ENCODE measurements around the gene BEX5. TPM values are rescaled to one million over a fixed set of nuclear protein-coding genes. Genes with fewer than 3 reads are reported as not detected.
"Not testable (repeated sequence)": the region's sequence is repeated elsewhere in the genome, so short reads cannot be mapped to it uniquely, and the experiment has no call there.

The BEX5 gene
- total RNA-seq, 2 donors from 2014 or later: 2.6 to 5.2 TPM

- ATAC-seq (ENCODE audit: insufficient number of reproducible peaks, low FRiP score, low read depth): no peak
- Histone ChIP-seq H3K9me3 (no peaks in the 10 kb centered on the region), H3K36me3 (no peaks in the 10 kb centered on the region), H3K4me3 (no peak overlapping the region), H3K4me1 (ENCODE audit: control insufficient read depth in 1 of 2, low read depth in 2 of 2) (no peaks in the 10 kb centered on the region), H3K27ac (no peak overlapping the region), H3K27me3 (replicated peaks; ENCODE audit: insufficient read depth) (no peaks in the 10 kb centered on the region)
- no peak for DNase-seq (ENCODE audit: low spot score)
- TF ChIP-seq, protein P1, sequence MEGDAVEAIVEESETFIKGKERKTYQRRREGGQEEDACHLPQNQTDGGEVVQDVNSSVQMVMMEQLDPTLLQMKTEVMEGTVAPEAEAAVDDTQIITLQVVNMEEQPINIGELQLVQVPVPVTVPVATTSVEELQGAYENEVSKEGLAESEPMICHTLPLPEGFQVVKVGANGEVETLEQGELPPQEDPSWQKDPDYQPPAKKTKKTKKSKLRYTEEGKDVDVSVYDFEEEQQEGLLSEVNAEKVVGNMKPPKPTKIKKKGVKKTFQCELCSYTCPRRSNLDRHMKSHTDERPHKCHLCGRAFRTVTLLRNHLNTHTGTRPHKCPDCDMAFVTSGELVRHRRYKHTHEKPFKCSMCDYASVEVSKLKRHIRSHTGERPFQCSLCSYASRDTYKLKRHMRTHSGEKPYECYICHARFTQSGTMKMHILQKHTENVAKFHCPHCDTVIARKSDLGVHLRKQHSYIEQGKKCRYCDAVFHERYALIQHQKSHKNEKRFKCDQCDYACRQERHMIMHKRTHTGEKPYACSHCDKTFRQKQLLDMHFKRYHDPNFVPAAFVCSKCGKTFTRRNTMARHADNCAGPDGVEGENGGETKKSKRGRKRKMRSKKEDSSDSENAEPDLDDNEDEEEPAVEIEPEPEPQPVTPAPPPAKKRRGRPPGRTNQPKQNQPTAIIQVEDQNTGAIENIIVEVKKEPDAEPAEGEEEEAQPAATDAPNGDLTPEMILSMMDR (IDR thresholded peaks at IDR 0.05): no peak
These were observed 17.7 kb downstream of the BEX5 start for GRCh38 chrX:102138064-102138463.

DNA sequence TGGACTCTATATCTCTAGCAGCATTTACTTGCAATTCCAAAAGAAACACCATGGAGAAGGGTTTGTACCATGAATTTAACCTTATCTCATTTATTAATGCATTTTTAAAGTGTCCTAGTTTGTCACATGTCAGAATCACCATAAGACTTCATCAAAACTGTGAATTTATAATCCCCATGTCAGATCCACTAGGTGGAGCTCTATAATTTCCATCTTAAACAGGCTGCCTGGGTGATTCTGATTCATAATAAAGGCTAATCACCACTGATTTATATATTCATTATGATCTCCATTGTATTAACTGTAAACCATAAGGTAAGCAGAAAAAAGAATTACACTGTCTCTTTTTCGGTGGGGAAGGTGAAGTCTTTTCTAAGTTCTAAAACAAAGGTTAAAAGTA is 26.3 kb downstream of the BEX5 start:
- H3K27me3 ChIP-seq (replicated peaks; ENCODE audit: insufficient read depth): no peaks in the 10 kb centered on the region
- TF ChIP-seq, protein P1 (IDR thresholded peaks at IDR 0.05): no peak

DNA sequence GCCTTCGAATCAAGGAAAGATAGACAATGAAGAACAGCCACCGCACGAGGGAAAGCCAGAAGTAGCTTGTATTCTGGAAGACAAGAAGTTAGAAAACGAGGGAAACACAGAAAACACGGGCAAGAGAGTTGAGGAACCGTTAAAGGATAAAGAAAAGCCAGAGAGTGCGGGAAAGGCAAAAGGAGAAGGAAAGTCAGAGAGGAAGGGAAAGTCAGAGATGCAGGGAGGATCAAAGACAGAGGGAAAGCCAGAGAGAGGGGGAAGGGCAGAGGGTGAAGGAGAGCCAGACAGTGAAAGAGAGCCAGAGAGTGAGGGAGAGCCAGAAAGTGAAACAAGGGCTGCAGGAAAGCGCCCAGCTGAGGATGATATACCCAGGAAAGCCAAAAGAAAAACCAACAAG is 28.9 kb downstream of the BEX5 start:
- H3K9me3 ChIP-seq: no peaks in the 10 kb centered on the region
- H3K27me3 ChIP-seq (replicated peaks; ENCODE audit: insufficient read depth): no peaks in the 10 kb centered on the region
- ATAC-seq (ENCODE audit: insufficient number of reproducible peaks, low FRiP score, low read depth) (no peak), DNase-seq (ENCODE audit: low spot score) (no peak)
- no peaks in the 10 kb centered on the region for H3K36me3 ChIP-seq
- peak overlapping the region; percentile 72 for H3K4me3 ChIP-seq
- no peaks in the 10 kb centered on the region for H3K4me1 ChIP-seq (ENCODE audit: control insufficient read depth in 1 of 2, low read depth in 2 of 2)
- peak overlapping the region; percentile 70 to 76 for H3K27ac ChIP-seq
- TF ChIP-seq, protein P1 (IDR thresholded peaks at IDR 0.05): no peak

More for the DNA sequence above, 26.3 kb downstream of the BEX5 start:
- H3K36me3 ChIP-seq: no peaks in the 10 kb centered on the region
- no peaks in the 10 kb centered on the region for H3K4me1 ChIP-seq (ENCODE audit: control insufficient read depth in 1 of 2, low read depth in 2 of 2)
- H3K9me3 ChIP-seq: no peaks in the 10 kb centered on the region
- no peak for DNase-seq (ENCODE audit: low spot score)
- no peak overlapping the region for H3K27ac ChIP-seq
- no peak for ATAC-seq (ENCODE audit: insufficient number of reproducible peaks, low FRiP score, low read depth)
- no peak overlapping the region for H3K4me3 ChIP-seq

DNA sequence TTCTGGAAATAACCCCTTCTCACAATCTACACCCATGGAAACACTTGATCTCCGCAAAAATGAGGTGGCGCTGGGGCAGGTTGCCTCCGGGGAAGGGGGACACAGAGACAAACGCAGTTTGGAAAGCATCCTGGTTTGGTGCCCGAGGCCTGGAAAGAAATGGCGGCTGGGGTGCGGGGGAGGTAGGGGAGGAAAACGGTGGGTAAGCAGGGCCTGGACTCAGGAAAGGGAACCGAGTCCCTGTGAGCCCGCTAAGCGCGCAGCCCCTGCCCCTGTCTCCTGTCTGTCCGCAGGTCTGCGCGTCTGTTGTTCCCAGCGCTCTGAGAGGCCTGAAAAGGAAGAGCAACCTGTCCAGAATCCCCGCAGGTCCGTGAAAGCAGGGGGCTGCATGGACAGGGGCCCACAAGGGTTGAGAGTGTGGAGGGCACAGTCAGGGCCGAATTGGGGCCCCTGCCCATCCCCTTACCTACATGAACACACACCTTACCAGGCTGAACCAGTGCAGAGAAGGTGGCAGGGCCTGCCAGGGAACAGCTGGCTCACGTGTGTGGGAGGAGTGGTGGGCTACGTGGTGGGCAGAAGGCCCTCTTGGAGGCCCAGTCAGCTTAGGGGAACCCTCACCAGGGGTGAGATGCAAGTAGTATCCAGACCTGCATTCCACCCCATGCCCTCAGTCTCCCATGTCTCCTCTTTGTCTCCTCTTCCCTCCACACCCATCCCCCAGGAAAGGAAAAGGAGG is 29.5 kb downstream of the BEX5 start:
- Histone ChIP-seq H3K4me3 (peak overlapping the region; percentile 72), H3K27ac (peak overlapping the region; percentile 70 to 76)
- H3K9me3 ChIP-seq; H3K4me1 ChIP-seq (ENCODE audit: control insufficient read depth in 1 of 2, low read depth in 2 of 2); H3K36me3 ChIP-seq; ATAC-seq (ENCODE audit: insufficient number of reproducible peaks, low FRiP score, low read depth); DNase-seq (ENCODE audit: low spot score); H3K27me3 ChIP-seq (replicated peaks; ENCODE audit: insufficient read depth): not testable (repeated sequence)

DNA sequence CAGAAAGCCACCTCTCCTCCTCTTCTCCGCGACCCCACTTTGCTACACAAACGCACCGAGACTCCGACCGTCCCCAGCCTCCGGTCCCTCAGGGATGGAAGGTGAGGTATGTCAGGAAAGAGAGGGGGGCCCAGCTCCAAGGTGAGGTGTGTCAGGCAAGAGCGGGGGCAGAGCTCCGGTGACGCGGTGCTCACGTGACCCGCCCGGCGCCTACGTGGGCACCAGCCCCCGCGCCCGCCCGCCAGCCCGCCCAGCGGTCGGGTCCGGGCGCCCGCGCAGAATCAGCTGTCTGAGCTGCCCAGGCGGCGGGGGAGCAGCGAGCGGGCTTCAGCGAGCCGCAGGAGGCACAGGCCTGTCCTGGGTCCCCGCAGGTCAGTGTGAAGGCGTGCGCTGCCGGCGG is 30.3 kb downstream of the BEX5 start, which contains the start of gene TCEAL2:
Gene TCEAL2, plus strand, starts transcription at position 244 of the 400 bp plus-strand sequence. CDS start 1,152 bp downstream, outside the sequence.
- peak within 1 kb of the TSS; percentile 72 for H3K4me3 ChIP-seq
- not testable (repeated sequence) for DNase-seq (ENCODE audit: low spot score); H3K9me3 ChIP-seq; ATAC-seq (ENCODE audit: insufficient number of reproducible peaks, low FRiP score, low read depth); H3K27me3 ChIP-seq (replicated peaks; ENCODE audit: insufficient read depth); H3K4me1 ChIP-seq (ENCODE audit: control insufficient read depth in 1 of 2, low read depth in 2 of 2); H3K36me3 ChIP-seq
- peak within 1 kb of the TSS; percentile 70 to 76 for H3K27ac ChIP-seq

- not testable (repeated sequence) for H3K9me3 ChIP-seq; H3K36me3 ChIP-seq; H3K4me1 ChIP-seq (ENCODE audit: control insufficient read depth in 1 of 2, low read depth in 2 of 2); DNase-seq (ENCODE audit: low spot score); ATAC-seq (ENCODE audit: insufficient number of reproducible peaks, low FRiP score, low read depth); H3K27me3 ChIP-seq (replicated peaks; ENCODE audit: insufficient read depth)
- H3K4me3 ChIP-seq: peak overlapping the region; percentile 72
- H3K27ac ChIP-seq: peak overlapping the region in 1 of 2 donors; percentile 70
These were observed 30.8 kb downstream of the BEX5 start for GRCh38 chrX:102125014-102125413.

Measured in thoracic aorta (tissue), 2 donors.